IMR-90 (cell line): ENCODE results near the gene RCAN2. TPM values are rescaled to one million over a fixed set of nuclear protein-coding genes. Genes with fewer than 3 reads are reported as not detected.

Experiments
- ATAC-seq: fragments of 200-7000 bp; cut with Tn5 transposase; 2 replicates; pipeline ENCODE4 v1.9.1; 2020; ENCODE audit warnings: low read depth, mild to moderate bottlenecking, moderate library complexity
- BruUV-seq: library from RNA; stranded (reverse); fragments of 400-500 nt; replicated peaks from 2 replicates; lab custom pipeline; 2021; lab: Mats Ljungman, UMichigan
- CTCF ChIA-PET: fragments of 300-600 bp; formaldehyde crosslinking; extraction: SDS; loops from one replicate; lab custom pipeline; 2021; ENCODE audit warnings: antibody characterized with exemption; lab: Yijun Ruan, JAX
- POLR2A ChIA-PET: fragments of 300-600 bp; sonication (Branson Sonifier 250); formaldehyde crosslinking; loops from one replicate; lab custom pipeline; 2022; ENCODE audit warnings: antibody characterized with exemption; ENCODE audit not compliant: unreplicated experiment; lab: Charles Lee
- DNase-seq: peaks from one replicate; pipeline ENCODE4 v3.0.0; 2013
- H2AFZ ChIP-seq: replicated peaks from 2 replicates; pipeline ENCODE3; 2013; ENCODE audit warnings: low read length, mild to moderate bottlenecking; ENCODE audit not compliant: poor library complexity
- H2AK5ac ChIP-seq: 2 replicates; pipeline ENCODE4 v1.6.1; 2013; ENCODE audit warnings: low read depth, low read length, inconsistent platforms
- H2AK9ac ChIP-seq: replicated peaks from 2 replicates; pipeline ENCODE3; 2013; ENCODE audit warnings: mild to moderate bottlenecking, low read depth, low read length, moderate library complexity; ENCODE audit not compliant: poor library complexity
- H2BK120ac ChIP-seq: 2 replicates; pipeline ENCODE4 v1.6.1; 2013; ENCODE audit warnings: low read depth, low read length, inconsistent platforms
- H2BK15ac ChIP-seq: 3 replicates; pipeline ENCODE4 v1.6.1; 2013; ENCODE audit warnings: low read depth, low read length, inconsistent platforms
- H2BK20ac ChIP-seq: 2 replicates; pipeline ENCODE4 v1.6.1; 2013; ENCODE audit warnings: low read depth, mild to moderate bottlenecking, inconsistent platforms, low read length, moderate library complexity
- H2BK5ac ChIP-seq: 2 replicates; pipeline ENCODE4 v1.6.1; 2013; ENCODE audit warnings: mild to moderate bottlenecking, low read depth, low read length, inconsistent platforms; ENCODE audit not compliant: poor library complexity, severe bottlenecking
- H3K14ac ChIP-seq: replicated peaks from 2 replicates; pipeline ENCODE4 v1.6.1; 2013; ENCODE audit warnings: low read depth, low read length, inconsistent platforms
- H3K18ac ChIP-seq: 2 replicates; pipeline ENCODE4 v1.6.1; 2013; ENCODE audit warnings: low read depth, low read length, control low read depth
- H3K23ac ChIP-seq: 2 replicates; pipeline ENCODE4 v1.6.1; 2013; ENCODE audit warnings: low read depth, low read length, inconsistent platforms
- H3K27ac ChIP-seq: 2 replicates; pipeline ENCODE4 v1.5.1; 2013; ENCODE audit warnings: mild to moderate bottlenecking, control low read depth, low read length; ENCODE audit not compliant: insufficient read depth
- H3K27me3 ChIP-seq: 2 replicates; pipeline ENCODE4 v1.6.1; 2013; ENCODE audit warnings: low read length; ENCODE audit not compliant: control insufficient read depth, insufficient read depth
- H3K36me3 ChIP-seq: 2 replicates; pipeline ENCODE4 v1.6.1; 2013; ENCODE audit warnings: low read length, mixed read lengths; ENCODE audit not compliant: control insufficient read depth, insufficient read depth
- H3K4ac ChIP-seq: 2 replicates; pipeline ENCODE4 v1.6.1; 2013; ENCODE audit warnings: low read depth, low read length, inconsistent platforms
- H3K4me1 ChIP-seq: 2 replicates; pipeline ENCODE4 v1.6.1; 2013; ENCODE audit warnings: low read length, mixed read lengths; ENCODE audit not compliant: control insufficient read depth, insufficient read depth
- H3K4me2 ChIP-seq: 2 replicates; pipeline ENCODE4 v1.6.1; 2013; ENCODE audit warnings: low read depth, mild to moderate bottlenecking, control low read depth, low read length, moderate library complexity
- H3K4me3 ChIP-seq: 2 replicates; pipeline ENCODE4 v1.5.1; 2013; ENCODE audit warnings: low read depth, mild to moderate bottlenecking, control low read depth, low read length, moderate library complexity; ENCODE audit not compliant: insufficient read depth
- H3K56ac ChIP-seq: 2 replicates; pipeline ENCODE4 v1.6.1; 2013; ENCODE audit warnings: low read length, inconsistent platforms; ENCODE audit not compliant: insufficient read depth; ENCODE audit errors: extremely low read depth
- H3K79me1 ChIP-seq, 2 experiments: 2 replicates each; pipeline ENCODE4 v1.6.1; 2013; ENCODE audit warnings: low read length in 2 of 2, inconsistent platforms in 1 of 2, low read depth in 1 of 2
- H3K9ac ChIP-seq: 2 replicates; pipeline ENCODE4 v1.6.1; 2013; ENCODE audit warnings: low read depth, low read length, control low read depth
- H3K9me1 ChIP-seq: 2 replicates; pipeline ENCODE4 v1.6.1; 2013; ENCODE audit warnings: low read length, inconsistent platforms; ENCODE audit not compliant: insufficient read depth
- H3K9me3 ChIP-seq: 2 replicates; pipeline ENCODE4 v1.6.1; 2013; ENCODE audit warnings: low read length; ENCODE audit not compliant: control insufficient read depth, insufficient read depth
- H4K20me1 ChIP-seq: 2 replicates; pipeline ENCODE4 v1.6.1; 2013; ENCODE audit warnings: low read length, inconsistent platforms; ENCODE audit not compliant: insufficient read depth
- H4K5ac ChIP-seq: 2 replicates; pipeline ENCODE4 v1.6.1; 2013; ENCODE audit warnings: mild to moderate bottlenecking, low read depth, low read length, control low read depth
- H4K8ac ChIP-seq, 2 experiments: 2 replicates each; pipeline ENCODE4 v1.6.1; 2013; ENCODE audit warnings: low read depth in 2 of 2, low read length in 2 of 2, control low read depth in 1 of 2, inconsistent platforms in 1 of 2
- H4K91ac ChIP-seq: 2 replicates; pipeline ENCODE4 v1.6.1; 2013; ENCODE audit warnings: low read depth, low read length, inconsistent platforms; ENCODE audit not compliant: insufficient read depth
- CHD1 ChIP-seq: IDR thresholded peaks from 2 replicates; pipeline ENCODE4 v1.6.1; 2012; ENCODE audit warnings: low read depth, low read length, improper control_type of control experiment
- ELK1 ChIP-seq: fragments of 150-350 bp; IDR thresholded peaks from 2 replicates; pipeline ENCODE4 v1.6.1; 2016; ENCODE audit warnings: low read depth, mild to moderate bottlenecking, low read length, moderate library complexity, borderline replicate concordance
- RCOR1 ChIP-seq: IDR thresholded peaks from 2 replicates; pipeline ENCODE4 v1.6.1; 2012; ENCODE audit warnings: mild to moderate bottlenecking, low read length, improper control_type of control experiment; ENCODE audit not compliant: insufficient replicate concordance
- dilution Hi-C: fragments of 300-500 bp; cut with HindIII; formaldehyde crosslinking; loops from one replicate; pipeline ENCODE4 v1.14.3; 2018; ENCODE audit warnings: low sequenced_read_pairs; ENCODE audit not compliant: unreplicated experiment
- in situ Hi-C: fragments of 300-500 bp; cut with MboI; formaldehyde crosslinking; loops from 3 replicates; pipeline ENCODE4 v1.14.3; 2019; ENCODE audit warnings: low sequenced_read_pairs, inconsistent platforms, mixed read lengths
- intact Hi-C: fragments of 100-400 bp; cut with micrococcal nuclease; formaldehyde crosslinking; loops from 2 replicates; pipeline ENCODE4 v1.10.0; 2022
- polyA plus RNA-seq, 3 experiments: library from polyadenylated mRNA; depleted of rRNA; stranded (reverse); fragments of >200 nt; gene quantifications; 2 replicates each; pipeline ENCODE4 v1.2.3, GENCODE V29; 2012; ENCODE audit warnings: low replicate concordance in 1 of 3
- total RNA-seq: library from RNA; depleted of rRNA; stranded (reverse); fragments of >200 nt; gene quantifications from 2 replicates; pipeline ENCODE4 v1.2.3, GENCODE V29; 2012

RCAN2 gene
- total and polyA plus RNA-seq, 2 of the 4 experiments (the other 2 are of a cell fraction): 1.3 to 1.8 TPM

GRCh38 chr6:46380152-46380807 lies 111.0 kb downstream of the RCAN2 start:
- H3K23ac ChIP-seq: no peak overlapping the region
- no peak overlapping the region for H2BK120ac ChIP-seq
- H2BK20ac ChIP-seq: no peak overlapping the region
- H2AK5ac ChIP-seq: no peak overlapping the region
- no TSS peak for BruUV-seq
- H2BK5ac ChIP-seq: no peak overlapping the region
- H3K9me1 ChIP-seq: no peaks in the 10 kb centered on the region
- H4K5ac ChIP-seq: no peak overlapping the region
- H3K4me1 ChIP-seq: no peaks in the 10 kb centered on the region
- no peak overlapping the region for H3K56ac ChIP-seq
- H4K20me1 ChIP-seq: no peaks in the 10 kb centered on the region
- no peaks in the 10 kb centered on the region for H3K36me3 ChIP-seq
- ChIA-PET CTCF (no interaction called here), POLR2A (no interaction called here)
- no peak overlapping the region for H3K4me2 ChIP-seq
- H3K9ac ChIP-seq: no peak overlapping the region
- intact Hi-C loops: no loop called here
- H3K79me1 ChIP-seq: no peaks in the 10 kb centered on the region
- no peak overlapping the region for H2AFZ ChIP-seq
- H3K18ac ChIP-seq: no peak overlapping the region
- H3K27me3 ChIP-seq: no peaks in the 10 kb centered on the region
- no peak overlapping the region for H3K27ac ChIP-seq
- DNase-seq (no peak), ATAC-seq (no peak)
- H3K14ac ChIP-seq: no peak overlapping the region
- H3K4me3 ChIP-seq: no peak overlapping the region
- no peak overlapping the region for H4K8ac ChIP-seq
- no peak overlapping the region for H3K4ac ChIP-seq
- no peak overlapping the region for H4K91ac ChIP-seq
- in situ Hi-C loops: no loop called here
- no peaks in the 10 kb centered on the region for H3K9me3 ChIP-seq
- TF ChIP-seq CHD1 (no peak), ELK1 (no peak), RCOR1 (no peak)
- no peak overlapping the region for H2BK15ac ChIP-seq
- no peak overlapping the region for H2AK9ac ChIP-seq
- dilution Hi-C loops: no loop called here
